HepG2 (cell line): Measurements from ENCODE around the gene MYO18A. TPM values are rescaled to one million over a fixed set of nuclear protein-coding genes. Genes with fewer than 3 reads are reported as not detected.

ENCODE experiments used
- CREB3 ChIP-seq: sonication (generic); formaldehyde crosslinking; IDR thresholded peaks from 2 replicates; pipeline ENCODE4 v1.5.0; 2020; ENCODE audit warnings: missing genetic modification reagents
- HBP1 ChIP-seq: IDR thresholded peaks from 2 replicates; pipeline ENCODE4 v1.6.1; 2016; ENCODE audit warnings: low read depth, control low read depth
- KLF16 ChIP-seq, 2 experiments: sonication (generic) in 1 of 2; formaldehyde crosslinking in 1 of 2; IDR thresholded peaks; 2 replicates each; pipeline versions ENCODE4 v1.6.1 to v1.8.0; 2016 to 2023; ENCODE audit warnings: missing genetic modification reagents in 2 of 2, missing compliant biosample characterization in 1 of 2
- MED1 ChIP-seq: sonication (generic); formaldehyde crosslinking; IDR thresholded peaks from 2 replicates; pipeline ENCODE4 v1.4.0; 2020; ENCODE audit warnings: missing genetic modification reagents
- NCOR1 ChIP-seq: fragments of 200-600 bp; sonication (generic); IDR thresholded peaks from 2 replicates; pipeline ENCODE4 v1.7.0; 2017; ENCODE audit warnings: antibody characterized with exemption, low read length, borderline replicate concordance
- NONO ChIP-seq, 2 experiments: fragments of 450-650 bp in 1 of 2; sonication (generic) in 1 of 2; formaldehyde crosslinking in 1 of 2; IDR thresholded peaks in 1 of 2; conservative IDR thresholded peaks in 1 of 2; 2 replicates each; pipeline versions ENCODE4 v1.6.1 to v1.8.0; 2017 to 2022; ENCODE audit warnings: mild to moderate bottlenecking in 1 of 2, missing genetic modification reagents in 1 of 2, moderate library complexity in 1 of 2
- PATZ1 ChIP-seq: sonication (generic); formaldehyde crosslinking; IDR thresholded peaks from 2 replicates; pipeline ENCODE4 v1.4.0; 2020; ENCODE audit warnings: missing genetic modification reagents
- POLR2AphosphoS5 ChIP-seq: IDR thresholded peaks from 2 replicates; pipeline ENCODE4 v1.6.1; 2012; ENCODE audit warnings: low read depth, low read length
- RXRB ChIP-seq: IDR thresholded peaks from 2 replicates; pipeline ENCODE4 v1.6.1; 2016; ENCODE audit warnings: borderline replicate concordance, missing genetic modification reagents, missing compliant biosample characterization
- SOX6 ChIP-seq, 2 experiments: fragments of 450-650 bp in 1 of 2; sonication (generic) in 1 of 2; formaldehyde crosslinking in 1 of 2; IDR thresholded peaks; 2 replicates each; pipeline versions ENCODE4 v1.4.0 to v1.6.1; 2017 to 2020; ENCODE audit warnings: antibody characterized with exemption in 1 of 2, mild to moderate bottlenecking in 1 of 2, missing genetic modification reagents in 1 of 2
- ZBTB25 ChIP-seq: IDR thresholded peaks from 2 replicates; pipeline ENCODE4 v1.6.1; 2018; ENCODE audit warnings: missing genetic modification reagents
- ZGPAT ChIP-seq: IDR thresholded peaks from 2 replicates; pipeline ENCODE4 v1.6.1; 2016; ENCODE audit warnings: mild to moderate bottlenecking
- ZNF281 ChIP-seq: sonication (generic); formaldehyde crosslinking; IDR thresholded peaks from 2 replicates; pipeline ENCODE4 v1.4.0; 2020; ENCODE audit warnings: missing genetic modification reagents, borderline replicate concordance
- ZNF335 ChIP-seq: sonication (generic); formaldehyde crosslinking; IDR thresholded peaks from 2 replicates; pipeline ENCODE4 v1.4.0; 2020; ENCODE audit warnings: missing genetic modification reagents
- ZNF383 ChIP-seq: sonication (generic); formaldehyde crosslinking; IDR thresholded peaks from 2 replicates; pipeline ENCODE4 v1.4.0; 2020; ENCODE audit warnings: missing genetic modification reagents, mild to moderate bottlenecking, borderline replicate concordance
- ZNF629 ChIP-seq: sonication (generic); formaldehyde crosslinking; conservative IDR thresholded peaks from 2 replicates; pipeline ENCODE4 v1.5.0; 2020; ENCODE audit warnings: missing genetic modification reagents
- ZNF761 ChIP-seq: sonication (generic); formaldehyde crosslinking; conservative IDR thresholded peaks from 2 replicates; pipeline ENCODE4 v1.4.0; 2020; ENCODE audit warnings: mild to moderate bottlenecking, missing genetic modification reagents
- polyA plus RNA-seq, 8 experiments: library from polyadenylated mRNA; depleted of rRNA in 3 of 8; stranded (reverse) in 7 of 8; unstranded in 1 of 8; fragments of >200 nt; fragmentation: Illumina TruSeq in 4 of 8; extraction: Trizol in 4 of 8; gene quantifications; 2 replicates each; pipeline versions ENCODE4 v1.2.1 to v1.2.3, GENCODE V29; 2011 to 2016; ENCODE audit warnings: low read depth in 4 of 8, missing spikeins in 1 of 8, mixed read lengths in 1 of 8; ENCODE audit not compliant: insufficient read depth in 1 of 8
- total RNA-seq, 5 experiments: library from RNA; depleted of rRNA; stranded (reverse); fragments of >200 nt; fragmentation: Illumina TruSeq; extraction: Trizol; gene quantifications; 2 replicates each; pipeline ENCODE4 v1.2.3, GENCODE V29; 2016; ENCODE audit warnings: low read depth in 1 of 5

MYO18A gene
- total and polyA plus RNA-seq, 2 of the 13 experiments (the other 11 are each of a cell fraction or from before 2014, with no cell fraction given), result 16.8 to 24.8 TPM

GRCh38 chr17:29177871-29178749 lies 2.1 kb downstream of the MYO18A start (continued):
- TF ChIP-seq ZNF383 (CRISPR knock-in tag) (peak; percentile 60; the same call in 1 of the 2 replicates), ZNF281 (peak; percentile 72), KLF16 (CRISPR knock-in tag; IDR thresholded peaks at IDR 0.05) (peak in 1 of 2 experiments; percentile 72; a peak in 1 of 4 replicates), HBP1 (CRISPR knock-in tag) (peak; percentile 31), NCOR1 (peak; percentile 44; the same call in 1 of the 2 replicates), CREB3 (CRISPR knock-in tag) (no peak), PATZ1 (CRISPR knock-in tag) (peak; percentile 88), ZGPAT (CRISPR knock-in tag) (peak; percentile 74), ZNF761 (CRISPR knock-in tag) (0 out of 2 replicates have a peak, but pooled peaks have one; percentile 63), NONO (IDR thresholded peaks at IDR 0.05) (no peak), NONO (CRISPR knock-in tag; conservative IDR thresholded peaks at IDR 0.05) (peak; percentile 52; the same call in 1 of the 2 replicates), MED1 (CRISPR knock-in tag) (peak; percentile 89), ZNF629 (CRISPR knock-in tag) (no peak), RXRB (CRISPR knock-in tag) (peak; percentile 71; the same call in 1 of the 2 replicates), SOX6 (IDR thresholded peaks at IDR 0.05) (no peak), SOX6 (CRISPR knock-in tag; IDR thresholded peaks at IDR 0.05) (peak; percentile 45), POLR2AphosphoS5 (peak; percentile 68), ZBTB25 (CRISPR knock-in tag) (peak; percentile 51; the same call in 1 of the 2 replicates), ZNF335 (0 out of 2 replicates have a peak, but pooled peaks have one; percentile 15)
